ENCODE results near the gene TPSB2.
"Not testable (repeated sequence)": the region's sequence is repeated elsewhere in the genome, so short reads cannot be mapped to it uniquely, and the experiment has no call there.

TPSB2 gene

GRCh38 chr16:1199347-1200013 lies 30.5 kb downstream of the TPSB2 start:
- no peak for DNase-seq

GRCh38 chr16:1198671-1199346 lies 31.2 kb downstream of the TPSB2 start:
- DNase-seq, result not testable (repeated sequence)

- DNase-seq, result no peak
Observed at GRCh38 chr16:1198194-1198593, 31.8 kb downstream of the TPSB2 start.

DNA sequence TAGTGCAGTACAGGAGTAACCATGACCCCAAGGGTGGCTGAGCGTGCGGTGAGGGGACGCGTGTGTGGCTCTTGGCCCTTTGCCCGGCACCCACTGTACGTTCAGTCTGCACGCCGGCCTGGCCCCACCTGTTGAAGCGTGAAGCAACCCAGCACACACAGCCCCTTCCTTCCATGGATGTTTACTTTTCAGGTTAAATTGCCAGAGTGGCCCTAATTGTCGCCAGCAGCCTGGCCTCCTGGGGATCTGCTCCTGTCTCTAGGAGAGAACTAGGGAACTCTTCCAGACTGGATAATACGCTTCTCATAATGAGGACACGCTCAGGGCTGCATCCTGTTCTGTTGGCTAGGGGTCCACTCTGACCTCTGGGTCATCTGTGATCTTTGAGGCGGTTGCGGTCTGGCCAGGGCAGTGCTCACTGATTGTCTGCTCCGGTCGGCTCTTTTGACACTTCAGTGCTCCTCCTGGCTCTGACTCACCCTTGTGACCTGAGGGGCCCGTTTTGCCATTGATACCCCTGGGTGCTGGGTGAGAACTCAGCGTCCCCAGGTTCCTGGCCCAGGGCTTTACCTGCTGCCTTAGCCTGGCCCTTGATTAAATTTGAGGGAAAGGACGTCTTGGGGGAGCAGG lies 32.6 kb downstream of the TPSB2 start:
- no peak for DNase-seq

- no peak for DNase-seq
Observed at GRCh38 chr16:1196494-1196893, 33.5 kb downstream of the TPSB2 start.

DNA sequence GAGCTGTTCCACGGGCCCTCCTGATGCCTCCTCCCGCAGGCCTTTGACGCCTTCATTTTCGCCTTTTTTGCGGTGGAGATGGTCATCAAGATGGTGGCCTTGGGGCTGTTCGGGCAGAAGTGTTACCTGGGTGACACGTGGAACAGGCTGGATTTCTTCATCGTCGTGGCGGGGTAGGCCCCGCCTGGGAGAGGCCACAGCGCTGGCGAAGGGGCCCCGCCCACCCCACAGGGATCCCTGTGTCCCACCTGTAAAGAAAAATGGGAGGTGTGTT lies 34.7 kb downstream of the TPSB2 start:
- DNase-seq, result no peak

DNA sequence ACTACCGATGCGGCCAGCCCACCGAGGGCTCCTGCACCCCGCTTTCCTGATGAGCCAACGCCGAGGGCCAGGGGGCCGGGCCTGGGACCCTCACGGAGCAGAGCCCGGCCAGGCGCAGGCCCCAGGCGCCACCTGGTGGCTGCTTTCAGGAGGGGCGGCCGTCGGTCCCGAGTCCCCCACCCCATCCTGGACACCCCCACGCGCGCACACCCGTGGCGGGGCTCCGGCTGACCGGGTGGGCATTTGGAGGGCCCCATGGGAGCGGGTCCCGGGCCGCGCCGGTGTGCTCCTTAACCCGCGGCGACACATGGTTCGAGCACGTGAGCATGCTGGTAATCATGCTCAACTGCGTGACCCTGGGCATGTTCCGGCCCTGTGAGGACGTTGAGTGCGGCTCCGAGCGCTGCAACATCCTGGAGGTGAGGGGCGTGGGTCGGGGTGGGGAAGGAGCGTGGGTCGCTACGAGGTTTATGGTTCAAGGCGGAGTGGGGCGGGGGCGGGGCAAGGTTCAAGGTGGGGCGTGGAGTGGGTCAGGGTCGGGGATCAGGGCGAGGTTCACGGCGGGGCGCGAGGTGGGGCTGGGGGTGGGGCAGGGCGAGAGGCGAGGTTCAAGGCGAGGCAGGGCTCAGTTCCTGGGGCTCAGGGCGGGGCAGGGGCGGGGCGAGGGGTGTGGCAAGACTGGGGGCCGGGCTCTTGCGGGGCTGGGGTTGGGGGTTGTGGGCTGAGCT lies 35.2 kb downstream of the TPSB2 start:
- no peak for DNase-seq

GRCh38 chr16:1193825-1194581 lies 36.0 kb downstream of the TPSB2 start:
- DNase-seq, result no peak

DNA sequence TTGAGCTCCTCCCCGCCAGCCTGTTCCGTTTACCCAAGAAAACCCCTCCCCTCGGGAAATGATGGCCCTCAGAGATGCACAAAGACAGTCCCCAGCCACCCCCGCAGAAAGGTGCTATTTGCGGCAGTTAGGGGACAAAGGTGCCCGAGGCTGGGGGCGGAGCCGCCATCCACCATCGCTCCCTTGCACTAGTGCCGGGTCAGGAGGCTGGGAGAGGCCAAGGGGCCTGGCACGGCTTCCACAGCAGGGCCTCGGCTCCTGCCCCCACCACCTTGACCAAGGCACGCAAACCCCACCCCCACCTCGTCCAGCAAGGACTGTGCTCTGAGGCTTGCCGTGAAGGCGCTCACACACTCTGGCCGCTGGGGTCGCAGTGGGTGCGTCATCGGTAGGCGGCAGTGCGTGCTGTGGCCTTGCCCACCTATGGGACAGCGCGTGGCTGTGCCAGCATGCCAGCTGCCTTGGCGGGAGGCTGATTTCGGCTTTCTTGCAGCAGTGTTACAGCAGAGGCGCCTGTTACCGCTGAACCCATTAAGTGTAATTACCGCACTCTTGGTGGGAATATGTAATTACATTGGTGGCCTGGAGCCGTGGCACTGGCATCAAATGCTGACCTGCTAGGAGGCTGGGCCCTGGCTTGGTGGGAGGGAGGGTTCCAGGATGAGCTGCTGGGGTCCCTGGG lies 36.7 kb downstream of the TPSB2 start:
- DNase-seq, result no peak

DNA sequence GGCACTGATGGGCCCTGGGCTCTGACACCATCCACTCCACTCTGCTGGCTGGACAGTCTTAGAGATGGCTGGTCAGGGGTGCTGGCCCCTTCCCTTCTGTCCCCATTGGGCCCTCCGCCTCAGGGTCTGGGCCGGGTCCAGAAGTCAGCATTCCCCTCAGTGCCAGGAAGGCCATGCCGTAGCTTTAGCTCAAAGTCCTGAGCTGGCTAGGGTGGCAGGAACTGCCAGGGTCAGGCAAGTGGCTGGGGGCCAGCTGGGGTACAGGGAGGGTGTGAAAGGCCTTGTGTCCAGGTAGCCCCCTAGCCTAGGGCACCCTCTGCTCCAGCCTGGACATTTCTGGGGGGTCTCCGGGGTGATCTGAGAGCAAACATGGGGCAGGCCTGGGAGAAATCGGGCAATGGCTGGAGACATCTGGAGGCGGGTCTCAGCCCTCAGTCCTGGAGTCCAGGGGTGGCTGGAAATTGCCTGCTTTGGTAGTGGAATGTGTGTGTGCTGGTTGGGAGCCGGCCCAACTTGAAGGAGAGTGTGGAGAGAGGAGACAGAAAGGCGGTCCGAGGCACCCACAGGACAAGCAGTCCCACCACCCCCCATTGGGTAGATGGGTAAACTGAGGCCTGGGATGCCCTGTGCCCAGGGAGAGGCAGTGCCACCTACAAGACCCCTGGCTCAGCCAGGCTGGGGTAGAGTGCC lies 37.5 kb downstream of the TPSB2 start:
- no peak for DNase-seq

DNA sequence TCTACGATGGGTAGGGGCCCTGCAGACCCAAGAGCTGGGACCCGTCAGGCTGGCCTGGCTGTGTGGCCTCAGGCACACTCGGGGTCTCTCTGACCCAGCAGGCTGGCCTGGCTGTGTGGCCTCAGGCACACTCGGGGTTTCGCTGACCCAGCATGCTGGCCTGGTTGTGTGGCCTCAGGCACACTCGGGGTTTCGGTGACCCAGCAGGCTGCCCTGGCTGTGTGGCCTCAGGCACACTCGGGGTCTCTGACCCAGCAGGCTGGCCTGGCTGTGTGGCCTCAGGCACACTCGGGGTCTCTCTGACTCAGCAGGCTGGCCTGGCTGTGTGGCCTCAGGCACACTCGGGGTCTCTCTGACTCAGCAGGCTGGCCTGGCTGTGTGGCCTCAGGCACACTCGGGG lies 39.2 kb downstream of the TPSB2 start:
- DNase-seq, result not testable (repeated sequence)

GRCh38 chr16:1189455-1189854 lies 40.5 kb downstream of the TPSB2 start:
- no peak for DNase-seq

- DNase-seq, result peak; percentile 59
Observed at GRCh38 chr16:1188432-1189189, 41.4 kb downstream of the TPSB2 start.

GRCh38 chr16:1185460-1186207 lies 44.4 kb downstream of the TPSB2 start:
- not testable (repeated sequence) for DNase-seq

- no peak for DNase-seq
Observed at GRCh38 chr16:1184980-1185379, 45.0 kb downstream of the TPSB2 start.

DNA sequence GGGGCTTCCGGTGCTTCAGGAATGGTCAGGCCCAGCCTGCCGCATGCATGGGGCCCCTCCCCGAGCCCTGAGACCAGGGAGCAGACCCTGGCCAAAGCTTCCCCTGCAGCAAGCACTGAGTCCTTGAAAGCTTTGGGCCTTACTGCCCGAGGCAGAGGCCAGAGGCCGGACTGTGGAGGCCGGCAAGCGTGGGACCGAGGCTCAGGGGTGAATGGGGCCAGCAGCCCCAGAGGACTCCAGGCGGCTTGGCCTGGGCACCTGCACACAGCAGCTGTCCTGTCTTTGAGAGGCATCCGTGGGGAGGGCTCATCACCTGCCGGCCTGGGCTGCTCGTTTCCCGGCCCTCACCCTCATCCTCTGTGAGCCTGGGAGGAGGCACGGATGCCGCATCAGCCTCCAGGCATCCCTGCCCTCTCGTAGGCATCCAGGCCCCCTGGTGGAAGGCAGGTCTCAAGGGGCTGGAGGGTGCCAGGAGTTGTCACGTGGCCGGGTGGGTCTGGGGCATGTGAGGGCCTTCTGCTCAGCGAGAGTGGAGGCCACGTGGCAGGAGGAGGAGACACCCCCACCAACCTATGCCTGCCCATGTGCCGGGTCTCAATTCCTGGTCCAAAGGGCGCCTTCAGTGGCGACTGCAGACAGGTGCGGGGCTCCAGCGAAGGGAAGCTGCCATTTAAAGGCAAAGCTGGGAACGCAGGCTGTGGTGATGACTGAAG lies 45.7 kb downstream of the TPSB2 start:
- DNase-seq, result no peak

GRCh38 chr16:1182950-1183907 lies 46.8 kb downstream of the TPSB2 start:
- DNase-seq, result peak; percentile 60

GRCh38 chr16:1182316-1182671 lies 47.7 kb downstream of the TPSB2 start:
- peak; percentile 48 for DNase-seq
